Measurements from ENCODE around the gene CHTF18. TPM values are rescaled to one million over a fixed set of nuclear protein-coding genes. Genes with fewer than 3 reads are reported as not detected.

The CHTF18 gene
- polyA plus RNA-seq, 1 donor (not counting 4 experiments of a cell fraction or from before 2014, with no cell fraction given), result 5.7 TPM

DNA sequence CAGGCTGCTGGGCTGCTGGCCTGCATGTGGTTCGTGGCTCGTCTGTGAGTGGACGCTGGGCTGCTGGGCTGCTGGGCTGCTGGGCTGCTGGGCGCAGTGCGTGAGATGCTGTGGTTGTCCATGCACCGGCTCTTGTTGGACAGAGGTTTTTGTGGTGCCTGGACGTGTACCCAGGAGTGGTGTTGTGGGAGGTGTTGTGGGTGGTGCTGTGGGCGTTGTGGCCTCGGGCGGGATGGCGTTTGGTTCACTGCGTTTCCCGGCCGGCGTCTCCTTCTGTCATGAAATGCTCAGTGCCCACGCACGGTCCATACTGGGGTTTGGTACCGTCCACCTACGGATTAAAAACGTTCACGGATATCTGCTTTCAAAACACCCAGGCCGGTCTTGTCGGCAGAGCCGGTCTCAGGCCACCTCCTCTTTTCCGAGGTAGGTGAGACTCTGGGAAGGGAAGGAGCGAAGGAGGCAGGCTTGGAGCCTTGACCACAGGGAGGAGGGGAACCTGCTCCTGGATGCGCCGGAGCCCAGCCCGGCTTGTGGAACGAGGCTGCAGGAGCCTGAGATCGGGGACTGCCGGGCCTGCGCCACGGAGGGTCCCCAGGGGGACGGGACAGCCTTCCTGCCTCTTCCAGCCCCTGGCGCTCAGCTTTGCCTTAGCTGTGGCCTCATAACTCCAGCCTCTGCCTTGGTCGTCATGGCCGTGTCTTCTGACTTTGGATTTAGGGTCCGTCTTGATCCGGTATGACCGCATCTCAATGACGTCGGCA lies 41.9 kb downstream of the CHTF18 start:
- FAIRE-seq, result no peak

DNA sequence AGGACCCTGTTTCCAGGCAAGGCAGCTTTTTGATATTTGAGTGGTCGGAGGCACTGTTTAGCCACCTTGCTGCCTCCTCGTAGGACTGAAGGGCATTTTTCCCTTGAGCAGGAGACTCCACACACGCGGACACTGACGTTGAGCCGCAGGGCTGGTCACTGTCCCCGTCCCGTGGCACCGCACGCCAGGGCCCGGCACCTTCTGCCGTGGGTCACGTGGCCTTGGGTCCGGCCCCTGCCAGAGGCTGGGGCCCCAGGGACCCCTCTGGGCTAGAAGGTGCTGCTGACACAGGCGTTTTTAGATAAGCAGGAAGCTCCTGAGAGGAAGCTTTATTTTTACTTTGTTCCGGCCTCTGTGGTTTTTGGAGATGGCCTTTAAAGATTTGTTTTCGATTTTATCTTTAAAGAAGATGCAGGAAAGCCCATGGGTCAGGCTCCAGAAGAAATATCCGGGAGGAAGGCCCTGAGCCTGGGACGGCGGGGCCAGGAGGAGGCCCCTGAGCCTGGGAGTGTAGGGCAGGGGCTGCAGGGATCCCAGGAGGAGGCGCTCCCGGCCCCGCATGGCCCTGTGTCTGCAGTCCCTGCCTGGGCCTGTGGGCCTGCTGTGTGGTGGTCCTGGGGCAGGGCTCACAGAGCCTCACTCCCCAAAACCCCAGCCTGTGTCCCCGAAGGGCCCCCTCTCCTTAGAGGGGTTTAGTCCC lies 42.6 kb downstream of the CHTF18 start:
- H3K79me2 ChIP-seq (ENCODE audit: control insufficient read depth, insufficient read depth, low read length), result no peaks in the 10 kb centered on the region
- no peak for FAIRE-seq

More for the DNA sequence above, 41.9 kb downstream of the CHTF18 start:
- H4K20me1 ChIP-seq (ENCODE audit: control insufficient read depth, extremely low read depth, insufficient read depth, low read length), result no peaks in the 10 kb centered on the region
- no peaks in the 10 kb centered on the region for H3K4me1 ChIP-seq (ENCODE audit: control insufficient read depth, extremely low read depth, insufficient read depth, low read length)
- DNase-seq (ENCODE audit: low read depth, low spot score), result no peak
- H3K79me2 ChIP-seq (ENCODE audit: control insufficient read depth, insufficient read depth, low read length), result no peaks in the 10 kb centered on the region
- no peak overlapping the region for H2AFZ ChIP-seq (ENCODE audit: control insufficient read depth, low read length)
- no peak overlapping the region for H3K4me2 ChIP-seq (ENCODE audit: control insufficient read depth, extremely low read depth, insufficient read depth, low read depth, low read length)
- peaks cover 8% of the 10 kb centered on the region for H3K27me3 ChIP-seq (ENCODE audit: control insufficient read depth, extremely low read depth, insufficient read depth, low read length)
- H3K27ac ChIP-seq (ENCODE audit: control insufficient read depth, insufficient read depth, low read length), result no peak overlapping the region
- no peaks in the 10 kb centered on the region for H3K9me3 ChIP-seq (ENCODE audit: control insufficient read depth, low read depth, low read length)
- dilution Hi-C loops (cut with MboI; ENCODE audit: extremely low pct_ligation_motif_present, low sequenced_read_pairs), result no loop called here
- no peak overlapping the region for H3K9ac ChIP-seq (ENCODE audit: control insufficient read depth, extremely low read depth, insufficient read depth, low read length)
- H3K36me3 ChIP-seq (ENCODE audit: control insufficient read depth in 2 of 2, extremely low read depth in 1 of 2, insufficient read depth in 2 of 2, low read length in 2 of 2), result no peaks in the 10 kb centered on the region
- H3K4me3 ChIP-seq (ENCODE audit: control insufficient read depth in 2 of 3, extremely low read depth in 1 of 3, insufficient read depth in 2 of 3, low read depth in 1 of 3, low read length in 3 of 3), result no peak overlapping the region
- no peaks in the 10 kb centered on the region for H3K9me1 ChIP-seq (ENCODE audit: control insufficient read depth, extremely low read depth, insufficient read depth, low read length)
- TF ChIP-seq EZH2 (IDR thresholded peaks at IDR 0.05; ENCODE audit: low read length), result no peak
- TF ChIP-seq, protein P1, sequence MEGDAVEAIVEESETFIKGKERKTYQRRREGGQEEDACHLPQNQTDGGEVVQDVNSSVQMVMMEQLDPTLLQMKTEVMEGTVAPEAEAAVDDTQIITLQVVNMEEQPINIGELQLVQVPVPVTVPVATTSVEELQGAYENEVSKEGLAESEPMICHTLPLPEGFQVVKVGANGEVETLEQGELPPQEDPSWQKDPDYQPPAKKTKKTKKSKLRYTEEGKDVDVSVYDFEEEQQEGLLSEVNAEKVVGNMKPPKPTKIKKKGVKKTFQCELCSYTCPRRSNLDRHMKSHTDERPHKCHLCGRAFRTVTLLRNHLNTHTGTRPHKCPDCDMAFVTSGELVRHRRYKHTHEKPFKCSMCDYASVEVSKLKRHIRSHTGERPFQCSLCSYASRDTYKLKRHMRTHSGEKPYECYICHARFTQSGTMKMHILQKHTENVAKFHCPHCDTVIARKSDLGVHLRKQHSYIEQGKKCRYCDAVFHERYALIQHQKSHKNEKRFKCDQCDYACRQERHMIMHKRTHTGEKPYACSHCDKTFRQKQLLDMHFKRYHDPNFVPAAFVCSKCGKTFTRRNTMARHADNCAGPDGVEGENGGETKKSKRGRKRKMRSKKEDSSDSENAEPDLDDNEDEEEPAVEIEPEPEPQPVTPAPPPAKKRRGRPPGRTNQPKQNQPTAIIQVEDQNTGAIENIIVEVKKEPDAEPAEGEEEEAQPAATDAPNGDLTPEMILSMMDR (optimal IDR thresholded peaks at IDR 0.05 in 1 of 3, IDR thresholded peaks at IDR 0.05 in 1 of 3, conservative IDR thresholded peaks at IDR 0.05 in 1 of 3; ENCODE audit: extremely low read depth in 1 of 3, insufficient read depth in 2 of 3, low read length in 3 of 3), result no peak

More for the DNA sequence above, 42.6 kb downstream of the CHTF18 start:
- no peak overlapping the region for H3K9ac ChIP-seq (ENCODE audit: control insufficient read depth, extremely low read depth, insufficient read depth, low read length)
- DNase-seq (ENCODE audit: low read depth, low spot score), result no peak
- H3K4me3 ChIP-seq (ENCODE audit: control insufficient read depth in 2 of 3, extremely low read depth in 1 of 3, insufficient read depth in 2 of 3, low read depth in 1 of 3, low read length in 3 of 3), result no peak overlapping the region
- no peaks in the 10 kb centered on the region for H3K36me3 ChIP-seq (ENCODE audit: control insufficient read depth in 2 of 2, extremely low read depth in 1 of 2, insufficient read depth in 2 of 2, low read length in 2 of 2)
- dilution Hi-C loops (cut with MboI; ENCODE audit: extremely low pct_ligation_motif_present, low sequenced_read_pairs), result no loop called here
- no peaks in the 10 kb centered on the region for H3K4me1 ChIP-seq (ENCODE audit: control insufficient read depth, extremely low read depth, insufficient read depth, low read length)
- no peak overlapping the region for H3K27ac ChIP-seq (ENCODE audit: control insufficient read depth, insufficient read depth, low read length)
- TF ChIP-seq, protein P1 (optimal IDR thresholded peaks at IDR 0.05 in 1 of 3, IDR thresholded peaks at IDR 0.05 in 1 of 3, conservative IDR thresholded peaks at IDR 0.05 in 1 of 3; ENCODE audit: extremely low read depth in 1 of 3, insufficient read depth in 2 of 3, low read length in 3 of 3), result no peak
- TF ChIP-seq EZH2 (IDR thresholded peaks at IDR 0.05; ENCODE audit: low read length), result no peak
- H3K4me2 ChIP-seq (ENCODE audit: control insufficient read depth, extremely low read depth, insufficient read depth, low read depth, low read length), result no peak overlapping the region
- H3K9me1 ChIP-seq (ENCODE audit: control insufficient read depth, extremely low read depth, insufficient read depth, low read length), result no peaks in the 10 kb centered on the region
- H4K20me1 ChIP-seq (ENCODE audit: control insufficient read depth, extremely low read depth, insufficient read depth, low read length), result no peaks in the 10 kb centered on the region
- no peak overlapping the region for H2AFZ ChIP-seq (ENCODE audit: control insufficient read depth, low read length)
- peaks cover 1% of the 10 kb centered on the region for H3K27me3 ChIP-seq (ENCODE audit: control insufficient read depth, extremely low read depth, insufficient read depth, low read length)
- H3K9me3 ChIP-seq (ENCODE audit: control insufficient read depth, low read depth, low read length), result no peaks in the 10 kb centered on the region

All from keratinocyte (primary cell).